HG02973 (cell line): ENCODE measurements around the gene HDAC1.

Experiments
- ATAC-seq: cut with Tn5 transposase; IDR thresholded peaks from one replicate; pipeline ENCODE4 v1.9.1; 2021; ENCODE audit warnings: moderate library complexity; ENCODE audit not compliant: unreplicated experiment

The HDAC1 gene

GRCh38 chr1:32365445-32365844, 73.6 kb downstream of the HDAC1 start:
- ATAC-seq = no peak

- no peak for ATAC-seq
Measured at GRCh38 chr1:32367912-32368635, 76.2 kb downstream of the HDAC1 start.

GRCh38 chr1:32372149-32372756, 80.4 kb downstream of the HDAC1 start:
- no peak for ATAC-seq

GRCh38 chr1:32373996-32374592, 82.2 kb downstream of the HDAC1 start:
- no peak for ATAC-seq

GRCh38 chr1:32376199-32376598, 84.3 kb downstream of the HDAC1 start:
- ATAC-seq = no peak

GRCh38 chr1:32377541-32378220, 85.8 kb downstream of the HDAC1 start:
- ATAC-seq = no peak

- ATAC-seq = no peak
Measured at GRCh38 chr1:32380057-32380456, 88.2 kb downstream of the HDAC1 start.
